NB4 (cell line): ENCODE results near the gene ACSBG1.
A peak's percentile ranks its signal among the peaks of the same experiment; 100 is the strongest.

Experiments
- DNase-seq: peaks from one replicate; pipeline ENCODE4 v3.0.0; 2010; ENCODE audit warnings: low read depth
- H3K4me3 ChIP-seq: one replicate; pipeline ENCODE4 v1.5.1; 2011; ENCODE audit warnings: mild to moderate bottlenecking, low read depth, low read length, moderate library complexity
- CTCF ChIP-seq: IDR thresholded peaks from one replicate; pipeline ENCODE4 v1.5.1; 2012; ENCODE audit warnings: low read depth, low read length
- MYC ChIP-seq: IDR thresholded peaks from 2 replicates; pipeline ENCODE4 v1.6.1; 2011; ENCODE audit warnings: low read depth, low read length
- POLR2A ChIP-seq: IDR thresholded peaks from 2 replicates; pipeline ENCODE4 v1.6.1; 2011; ENCODE audit warnings: mild to moderate bottlenecking; ENCODE audit not compliant: insufficient read length; ENCODE audit errors: extremely low read depth
- TF ChIP-seq, protein P1 (sequence below): IDR thresholded peaks from 2 replicates; pipeline ENCODE4 v1.6.1; 2011; ENCODE audit warnings: low read depth, low read length

Gene ACSBG1

DNA sequence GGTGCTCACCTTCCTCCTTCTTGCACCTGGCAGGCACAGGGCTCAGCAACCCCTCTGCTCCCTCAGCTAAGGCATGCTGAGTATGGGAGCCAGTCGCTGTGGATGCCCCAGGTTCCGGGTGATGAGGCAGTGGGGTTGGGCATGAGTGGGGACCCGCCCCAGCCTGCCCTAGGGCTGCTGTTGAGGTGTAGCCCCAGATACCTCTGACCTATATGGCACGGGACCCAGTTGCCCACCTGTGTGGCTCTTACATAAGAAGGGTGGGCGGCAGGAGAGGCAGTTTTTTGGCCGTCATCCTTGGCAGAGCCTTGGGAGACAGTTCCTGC lies 21.0 kb downstream of the ACSBG1 start:
- no peak for DNase-seq

DNA sequence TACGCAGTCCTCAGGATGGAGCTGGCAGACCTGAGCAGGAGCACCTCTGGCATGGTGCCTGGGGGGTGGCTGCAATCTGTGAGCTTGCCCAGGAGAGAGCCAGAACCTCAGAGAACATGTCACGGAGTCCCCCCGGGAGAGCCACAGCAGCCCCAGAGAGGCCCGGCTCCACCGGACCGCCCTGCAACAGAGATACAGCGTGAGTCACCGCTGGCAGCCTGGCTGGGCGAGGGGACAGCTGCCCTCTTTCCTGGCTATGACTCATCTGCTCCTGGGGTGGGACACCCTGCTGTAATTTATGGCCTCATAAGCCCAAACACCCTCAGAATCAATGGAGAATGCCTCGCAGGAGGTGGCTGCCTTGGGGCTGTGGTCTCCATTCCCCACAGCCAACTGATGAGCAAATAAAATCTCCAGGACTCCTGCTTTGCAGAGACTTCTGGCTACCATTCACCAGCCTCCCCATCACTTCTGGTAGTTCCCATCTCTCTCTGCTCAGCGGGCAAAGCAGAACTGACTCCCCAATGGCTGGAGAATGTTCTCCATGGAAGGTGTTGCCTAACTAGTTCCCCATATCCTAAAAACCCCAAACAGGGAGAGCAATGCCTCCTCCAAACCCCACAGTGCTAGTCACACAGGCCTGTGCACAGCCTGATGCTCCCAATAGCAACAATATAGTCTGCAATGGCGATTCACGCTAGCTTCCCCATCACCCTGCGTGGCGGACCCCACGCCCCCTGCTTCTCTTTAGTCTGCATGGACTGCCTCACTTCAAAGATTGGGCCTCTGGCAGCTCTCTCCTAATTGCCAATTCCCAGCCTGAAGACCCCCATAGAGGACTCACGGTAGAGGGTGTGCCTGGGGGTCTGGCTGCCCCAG lies 21.6 kb downstream of the ACSBG1 start:
- no peak for TF ChIP-seq POLR2A
- peak; percentile 75 for TF ChIP-seq MYC
- no peak for TF ChIP-seq CTCF
- TF ChIP-seq, protein P1, sequence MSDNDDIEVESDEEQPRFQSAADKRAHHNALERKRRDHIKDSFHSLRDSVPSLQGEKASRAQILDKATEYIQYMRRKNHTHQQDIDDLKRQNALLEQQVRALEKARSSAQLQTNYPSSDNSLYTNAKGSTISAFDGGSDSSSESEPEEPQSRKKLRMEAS: 0 out of 2 replicates have a peak, but pooled peaks have one; percentile 32
- no peak overlapping the region for H3K4me3 ChIP-seq
- DNase-seq: peak; percentile 96

More for the DNA sequence above, 21.0 kb downstream of the ACSBG1 start:
- TF ChIP-seq CTCF: no peak
- no peak for TF ChIP-seq MYC
- TF ChIP-seq, protein P1: no peak
- TF ChIP-seq POLR2A: no peak
- H3K4me3 ChIP-seq: no peak overlapping the region

GRCh38 chr15:78212008-78212407 lies 22.4 kb downstream of the ACSBG1 start:
- no peak overlapping the region for H3K4me3 ChIP-seq
- TF ChIP-seq, protein P1: no peak
- TF ChIP-seq MYC (no peak), CTCF (no peak), POLR2A (no peak)
- peak; percentile 56 for DNase-seq

GRCh38 chr15:78211189-78211921 lies 23.0 kb downstream of the ACSBG1 start:
- TF ChIP-seq, protein P1: no peak
- TF ChIP-seq MYC: no peak
- no peak for TF ChIP-seq POLR2A
- no peak for TF ChIP-seq CTCF
- DNase-seq: peak; percentile 46
- H3K4me3 ChIP-seq: no peak overlapping the region

- TF ChIP-seq MYC (no peak), CTCF (no peak), POLR2A (no peak)
- TF ChIP-seq, protein P1: no peak
- no peak for DNase-seq
- no peak overlapping the region for H3K4me3 ChIP-seq
Measured at GRCh38 chr15:78210349-78210717, 24.0 kb downstream of the ACSBG1 start.
